Measurements from ENCODE around the gene ARID1B. TPM values are rescaled to one million over a fixed set of nuclear protein-coding genes. Genes with fewer than 3 reads are reported as not detected.

ARID1B gene
- total RNA-seq, 1 donor from 2014 or later: 43.4 TPM

DNA sequence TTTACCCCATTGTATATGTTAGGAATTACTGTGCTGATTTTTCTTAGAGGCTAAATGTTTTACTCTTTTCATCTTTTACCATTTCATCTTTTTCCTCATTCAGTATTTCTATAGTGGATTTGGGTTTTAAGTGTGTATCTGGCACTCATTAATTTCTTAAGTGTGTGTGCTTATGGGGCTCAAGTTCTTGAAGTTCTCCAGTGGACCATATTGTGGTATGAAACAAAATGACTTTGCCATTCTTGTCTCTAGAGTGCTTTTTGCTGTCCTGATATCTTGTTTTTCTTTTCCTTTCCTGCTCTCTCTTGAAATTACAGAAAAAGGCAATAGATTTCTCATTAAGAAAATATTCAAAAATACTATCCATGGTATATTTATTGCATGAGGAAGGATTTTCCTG is 123.1 kb downstream of the ARID1B start:
- H3K27ac ChIP-seq (replicated peaks): no peak overlapping the region
- intact Hi-C loops (cut with micrococcal nuclease): no loop called here
- TF ChIP-seq CTCF (IDR thresholded peaks at IDR 0.05; ENCODE audit: borderline replicate concordance): no peak
- H3K4me1 ChIP-seq: peaks cover 61% of the 10 kb centered on the region
- no peak for DNase-seq
- no peak overlapping the region for H3K4me3 ChIP-seq
- no peaks in the 10 kb centered on the region for H3K36me3 ChIP-seq
- H3K27me3 ChIP-seq (ENCODE audit: low read depth): no peaks in the 10 kb centered on the region
- no peaks in the 10 kb centered on the region for H3K9me3 ChIP-seq (replicated peaks)

- peaks cover 64% of the 10 kb centered on the region for H3K4me1 ChIP-seq
- TF ChIP-seq CTCF (IDR thresholded peaks at IDR 0.05; ENCODE audit: borderline replicate concordance): no peak
- no peaks in the 10 kb centered on the region for H3K27me3 ChIP-seq (ENCODE audit: low read depth)
- no peaks in the 10 kb centered on the region for H3K36me3 ChIP-seq
- no peak overlapping the region for H3K4me3 ChIP-seq
- intact Hi-C loops (cut with micrococcal nuclease): no loop called here
- no peak for DNase-seq
- no peaks in the 10 kb centered on the region for H3K9me3 ChIP-seq (replicated peaks)
- H3K27ac ChIP-seq (replicated peaks): no peak overlapping the region
Measured at GRCh38 chr6:156901309-156902019, 124.3 kb downstream of the ARID1B start.

GRCh38 chr6:156902782-156903181 is 125.6 kb downstream of the ARID1B start:
- no peaks in the 10 kb centered on the region for H3K9me3 ChIP-seq (replicated peaks)
- H3K36me3 ChIP-seq: no peaks in the 10 kb centered on the region
- intact Hi-C loops (cut with micrococcal nuclease): no loop called here
- no peaks in the 10 kb centered on the region for H3K27me3 ChIP-seq (ENCODE audit: low read depth)
- no peak overlapping the region for H3K27ac ChIP-seq (replicated peaks)
- TF ChIP-seq CTCF (IDR thresholded peaks at IDR 0.05; ENCODE audit: borderline replicate concordance): no peak
- no peak overlapping the region for H3K4me3 ChIP-seq
- DNase-seq: no peak
- peaks cover 54% of the 10 kb centered on the region for H3K4me1 ChIP-seq

- Histone ChIP-seq H3K4me3 (no peak overlapping the region), H3K27me3 (ENCODE audit: low read depth) (no peaks in the 10 kb centered on the region), H3K27ac (replicated peaks) (no peak overlapping the region), H3K9me3 (replicated peaks) (no peaks in the 10 kb centered on the region), H3K4me1 (peaks cover 39% of the 10 kb centered on the region), H3K36me3 (no peaks in the 10 kb centered on the region)
- no peak for DNase-seq
- intact Hi-C loops (cut with micrococcal nuclease): no loop called here
- no peak for TF ChIP-seq CTCF (IDR thresholded peaks at IDR 0.05; ENCODE audit: borderline replicate concordance)
Measured at GRCh38 chr6:156904176-156904967, 127.2 kb downstream of the ARID1B start.

DNA sequence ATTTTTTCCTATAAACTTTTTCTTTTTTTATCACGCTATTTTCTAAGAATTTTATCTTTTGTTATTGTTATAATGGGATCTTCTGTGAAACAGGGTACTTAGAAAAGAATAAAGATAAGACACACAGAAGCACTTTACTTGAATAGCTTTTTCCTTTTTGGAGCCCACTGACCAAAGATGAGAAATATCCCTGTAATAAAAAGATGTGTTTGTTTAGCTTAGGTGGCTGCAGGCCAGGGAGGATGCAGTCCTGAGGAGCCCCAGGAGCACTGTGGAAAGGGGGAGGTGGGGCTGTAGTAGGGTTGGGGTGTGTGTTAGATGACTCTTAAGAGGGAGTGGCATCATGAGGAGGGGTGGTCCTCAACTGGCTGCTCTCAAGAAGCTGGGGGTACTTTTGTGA is 128.6 kb downstream of the ARID1B start:
- Histone ChIP-seq H3K4me1 (peaks cover 33% of the 10 kb centered on the region), H3K27ac (replicated peaks) (no peak overlapping the region), H3K36me3 (no peaks in the 10 kb centered on the region), H3K27me3 (ENCODE audit: low read depth) (no peaks in the 10 kb centered on the region), H3K9me3 (replicated peaks) (no peaks in the 10 kb centered on the region), H3K4me3 (no peak overlapping the region)
- DNase-seq: no peak
- TF ChIP-seq CTCF (IDR thresholded peaks at IDR 0.05; ENCODE audit: borderline replicate concordance): no peak
- intact Hi-C loops (cut with micrococcal nuclease): no loop called here
